HG03558 (cell line): Measurements from ENCODE around the gene EYA4.

Experiments
- ATAC-seq: cut with Tn5 transposase; IDR thresholded peaks from one replicate; pipeline ENCODE4 v1.9.1; 2021; ENCODE audit warnings: moderate number of reproducible peaks; ENCODE audit not compliant: unreplicated experiment; ENCODE audit errors: extremely low read depth

Gene EYA4, protein sequence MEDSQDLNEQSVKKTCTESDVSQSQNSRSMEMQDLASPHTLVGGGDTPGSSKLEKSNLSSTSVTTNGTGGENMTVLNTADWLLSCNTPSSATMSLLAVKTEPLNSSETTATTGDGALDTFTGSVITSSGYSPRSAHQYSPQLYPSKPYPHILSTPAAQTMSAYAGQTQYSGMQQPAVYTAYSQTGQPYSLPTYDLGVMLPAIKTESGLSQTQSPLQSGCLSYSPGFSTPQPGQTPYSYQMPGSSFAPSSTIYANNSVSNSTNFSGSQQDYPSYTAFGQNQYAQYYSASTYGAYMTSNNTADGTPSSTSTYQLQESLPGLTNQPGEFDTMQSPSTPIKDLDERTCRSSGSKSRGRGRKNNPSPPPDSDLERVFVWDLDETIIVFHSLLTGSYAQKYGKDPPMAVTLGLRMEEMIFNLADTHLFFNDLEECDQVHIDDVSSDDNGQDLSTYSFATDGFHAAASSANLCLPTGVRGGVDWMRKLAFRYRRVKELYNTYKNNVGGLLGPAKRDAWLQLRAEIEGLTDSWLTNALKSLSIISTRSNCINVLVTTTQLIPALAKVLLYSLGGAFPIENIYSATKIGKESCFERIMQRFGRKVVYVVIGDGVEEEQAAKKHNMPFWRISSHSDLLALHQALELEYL

DNA sequence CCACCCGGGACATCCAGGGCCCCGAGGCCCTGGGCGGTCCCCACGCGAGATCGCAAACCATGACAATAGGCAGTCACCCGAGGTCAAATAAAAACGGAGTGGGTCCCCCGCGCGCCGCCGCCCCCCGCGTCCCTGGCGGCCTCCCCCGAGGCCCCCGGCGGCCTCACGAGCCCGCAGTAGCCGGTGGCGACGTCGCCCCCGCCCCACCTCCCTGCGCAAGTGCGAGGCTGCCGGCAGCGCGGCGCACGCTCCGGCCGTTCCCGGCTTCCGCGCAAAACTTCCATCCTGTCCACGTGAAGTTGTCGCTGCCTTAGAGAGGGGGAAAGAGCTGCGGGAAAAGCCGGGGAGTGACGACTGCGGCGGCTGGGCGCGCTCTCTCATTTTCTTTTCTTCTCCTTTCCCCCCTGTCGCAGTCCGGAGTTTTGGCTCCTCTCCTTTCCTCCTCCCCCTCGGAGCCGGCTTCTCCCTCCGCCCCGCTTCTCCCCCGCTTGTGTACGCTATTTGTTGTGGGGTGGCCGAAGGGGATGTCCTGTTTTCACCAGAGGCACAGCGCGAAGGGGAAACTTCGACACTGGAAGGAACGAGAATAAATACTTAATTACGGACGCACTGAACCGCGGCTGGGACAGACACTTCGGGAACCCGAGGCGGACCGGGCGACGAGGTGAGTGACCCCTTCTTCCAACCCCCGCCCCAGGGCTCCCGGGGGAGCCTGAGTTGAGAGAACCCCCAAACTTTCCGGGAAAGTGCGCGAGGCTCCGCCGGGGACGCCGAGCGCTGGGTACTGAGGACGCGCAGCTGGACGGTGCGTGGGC, at the start of gene EYA4:
EYA4 (plus strand) TSS at position 272 of the 815 bp plus-strand sequence. CDS start 33,424 bp downstream, outside the sequence.
- no peak for ATAC-seq

- no peak for ATAC-seq
Measured at GRCh38 chr6:133193396-133193795, 47.8 kb upstream of the EYA4 start.

GRCh38 chr6:133198725-133199124, 42.4 kb upstream of the EYA4 start:
- no peak for ATAC-seq

DNA sequence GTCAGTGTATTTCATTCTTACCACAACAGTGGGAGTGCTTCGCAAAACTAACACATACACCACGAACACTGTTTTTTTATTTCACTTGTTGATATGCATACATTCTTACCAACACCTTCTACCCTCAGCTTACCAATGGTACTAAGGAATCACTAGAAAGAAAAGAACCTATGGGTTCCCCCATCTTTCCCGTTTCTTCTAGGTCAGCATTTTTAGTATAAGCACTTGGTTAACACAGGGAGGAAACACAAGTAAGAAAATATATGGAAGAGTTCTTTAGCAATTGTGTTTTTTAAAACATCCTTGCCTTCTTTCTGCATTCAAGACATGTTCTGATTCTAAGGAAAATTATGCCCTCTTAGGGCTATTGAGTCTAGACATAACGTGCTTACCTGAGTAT, 39.9 kb upstream of the EYA4 start:
- no peak for ATAC-seq

- no peak for ATAC-seq
Measured at GRCh38 chr6:133202610-133203343, 38.4 kb upstream of the EYA4 start.

DNA sequence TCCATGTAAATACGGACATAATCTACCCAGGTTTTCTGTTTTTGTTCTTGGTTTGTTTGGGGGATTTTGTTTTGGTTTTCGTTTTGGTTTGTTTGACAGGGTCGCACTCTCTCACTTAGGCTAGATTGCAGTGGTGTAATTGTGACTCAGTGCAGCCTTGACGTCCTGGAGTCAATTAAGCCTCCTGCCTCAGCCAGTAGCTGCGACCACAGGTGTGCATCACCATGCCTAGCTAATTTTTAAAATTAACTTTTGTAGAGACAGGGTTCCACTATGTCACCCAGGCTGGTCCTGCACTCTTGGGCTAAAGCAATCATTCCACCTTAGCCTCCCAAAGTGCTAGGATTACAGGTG, 37.8 kb upstream of the EYA4 start:
- ATAC-seq = no peak

DNA sequence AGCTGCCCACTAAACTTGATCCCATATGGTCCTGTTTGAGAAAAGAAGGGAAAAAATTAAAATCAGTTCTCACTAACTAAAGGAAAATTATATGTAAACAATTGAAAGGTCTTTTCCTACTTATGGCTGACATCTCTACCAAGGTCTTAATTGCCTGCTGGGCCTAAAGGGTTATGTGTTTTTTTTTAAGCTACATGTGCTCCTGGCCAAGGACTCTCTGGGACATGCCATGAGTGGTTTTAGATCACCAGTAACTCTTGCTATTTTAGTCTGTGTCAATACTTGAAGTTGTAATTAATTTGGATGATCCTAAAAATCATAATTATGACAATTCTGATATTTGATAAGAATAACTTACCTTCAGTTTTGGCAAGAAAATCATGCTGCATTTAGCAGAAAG, 35.9 kb upstream of the EYA4 start:
- ATAC-seq = no peak

- no peak for ATAC-seq
Measured at GRCh38 chr6:133206942-133207341, 34.2 kb upstream of the EYA4 start.

DNA sequence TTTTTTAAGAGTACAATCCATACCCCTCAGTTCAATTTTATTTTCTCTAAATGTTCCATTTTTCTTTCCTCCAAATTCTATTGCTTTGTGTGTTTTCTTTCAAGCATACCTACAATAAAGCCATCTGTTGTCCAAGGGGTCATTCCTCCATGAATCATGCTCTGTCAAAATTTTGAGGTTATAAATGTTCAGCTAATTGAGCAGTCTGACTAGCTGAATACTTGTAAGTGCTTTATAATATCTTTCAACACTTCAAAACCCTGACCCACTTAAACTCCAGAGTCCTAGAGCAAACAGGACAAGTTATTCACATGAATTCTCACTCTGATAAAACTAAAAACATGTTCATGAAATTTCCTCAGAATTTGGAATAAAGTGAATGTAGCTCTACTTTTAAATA, 33.4 kb upstream of the EYA4 start:
- ATAC-seq = no peak

- ATAC-seq = no peak
Measured at GRCh38 chr6:133208183-133208755, 32.9 kb upstream of the EYA4 start.

DNA sequence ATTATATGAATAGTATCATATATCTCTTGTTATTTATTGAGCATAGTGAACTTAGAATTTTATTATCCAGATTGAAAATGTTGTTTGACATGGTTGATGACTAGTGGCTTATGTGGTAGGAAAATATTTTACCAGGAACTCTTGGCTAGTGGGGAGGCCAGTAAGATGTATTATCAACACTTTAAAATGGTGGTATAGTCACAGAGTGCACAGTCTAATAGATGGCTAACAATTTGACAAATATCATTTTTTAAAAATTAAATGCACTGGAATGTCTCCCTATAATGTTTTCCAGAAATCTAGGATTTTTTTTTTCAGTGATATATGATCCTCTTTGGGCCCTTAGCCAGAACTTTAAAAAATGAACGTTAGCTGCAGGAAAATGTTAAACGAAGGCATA, 26.9 kb upstream of the EYA4 start:
- ATAC-seq = no peak

GRCh38 chr6:133218852-133219251, 22.3 kb upstream of the EYA4 start:
- ATAC-seq = no peak

- ATAC-seq = no peak
Measured at GRCh38 chr6:133223452-133224029, 17.6 kb upstream of the EYA4 start.

GRCh38 chr6:133225560-133225959, 15.6 kb upstream of the EYA4 start:
- no peak for ATAC-seq

- ATAC-seq = no peak
Measured at GRCh38 chr6:133227344-133227743, 13.8 kb upstream of the EYA4 start.

DNA sequence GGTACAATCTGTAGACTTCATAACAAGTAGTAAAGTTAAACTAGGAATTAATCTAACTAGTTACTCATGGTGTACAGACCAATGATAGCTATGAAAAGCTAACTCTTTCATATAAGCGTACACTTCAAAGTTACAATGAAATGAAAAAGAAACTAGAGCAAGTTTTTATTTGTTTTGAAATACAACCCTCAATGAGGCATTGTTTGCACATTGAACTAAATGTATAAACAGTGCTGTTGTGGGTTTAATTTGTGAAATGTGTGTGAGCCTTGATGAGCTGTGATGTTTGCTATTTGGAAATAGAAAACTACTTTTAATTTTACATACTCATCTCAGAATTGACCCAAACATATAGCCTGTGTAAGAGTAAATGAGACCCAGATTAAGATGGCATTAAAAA, 11.1 kb upstream of the EYA4 start:
- ATAC-seq = no peak

DNA sequence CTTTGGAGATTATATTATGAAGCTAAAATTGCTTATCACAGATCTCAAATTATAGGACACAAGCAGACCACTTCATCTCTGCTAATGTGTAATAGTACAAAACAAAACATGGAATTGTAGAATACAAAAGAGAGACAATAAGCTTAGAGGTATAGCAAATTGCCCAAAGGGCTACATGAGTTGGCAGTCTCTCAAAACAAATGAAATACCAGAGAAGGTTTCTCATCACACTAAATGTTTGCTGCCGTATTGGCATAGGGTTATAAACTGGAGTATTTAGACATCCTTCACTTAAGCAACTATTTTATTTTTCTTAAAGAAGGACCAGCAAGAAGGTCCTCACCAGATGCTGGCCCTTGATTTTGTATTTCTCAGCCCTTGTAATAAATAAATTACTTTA, 5.9 kb upstream of the EYA4 start:
- ATAC-seq = no peak

- ATAC-seq = no peak
Measured at GRCh38 chr6:133236932-133237331, 4.2 kb upstream of the EYA4 start.

GRCh38 chr6:133240511-133241085, 559 bp upstream of the EYA4 start:
- no peak for ATAC-seq
